ENCODE data around the gene MT1A.
"Not testable (repeated sequence)": the region's sequence is repeated elsewhere in the genome, so short reads cannot be mapped to it uniquely, and the experiment has no call there.

- not testable (repeated sequence) for TF ChIP-seq EZH2 (IDR thresholded peaks at IDR 0.05; ENCODE audit: insufficient read depth, low read length); CTCF (IDR thresholded peaks at IDR 0.05; ENCODE audit: insufficient read depth, low read depth, low read length)
Observed at GRCh38 chr16:56674570-56674969, 36.1 kb downstream of the MT1A start.
